ENCODE results near the gene MBNL1.

Gene MBNL1

GRCh38 chr3:152243721-152244516 lies 24.8 kb upstream of the MBNL1 start:
- no peak for TF ChIP-seq ZNF565 (CRISPR knock-in tag; conservative IDR thresholded peaks at IDR 0.05; ENCODE audit: low read depth)
- TF ChIP-seq PATZ1 (CRISPR knock-in tag; IDR thresholded peaks at IDR 0.05; ENCODE audit: borderline replicate concordance), result no peak
- TF ChIP-seq ZFP30 (CRISPR knock-in tag; IDR thresholded peaks at IDR 0.05), result no peak
- no peak for TF ChIP-seq ZC3H10 (CRISPR knock-in tag; IDR thresholded peaks at IDR 0.05)
- TF ChIP-seq TOX (CRISPR knock-in tag; IDR thresholded peaks at IDR 0.05; ENCODE audit: borderline replicate concordance), result no peak
- no peak for TF ChIP-seq ESRRG (CRISPR knock-in tag; IDR thresholded peaks at IDR 0.05)
- no peak for TF ChIP-seq SNAI2 (CRISPR knock-in tag; IDR thresholded peaks at IDR 0.05)
- TF ChIP-seq RARB (CRISPR knock-in tag; IDR thresholded peaks at IDR 0.05), result no peak
- no peak for TF ChIP-seq ZNF70 (CRISPR knock-in tag; IDR thresholded peaks at IDR 0.05)
- no peak for TF ChIP-seq TCF4 (CRISPR knock-in tag; IDR thresholded peaks at IDR 0.05; ENCODE audit: borderline replicate concordance)
- no peak for TF ChIP-seq ZNF8 (CRISPR knock-in tag; IDR thresholded peaks at IDR 0.05)
- TF ChIP-seq ISL1 (CRISPR knock-in tag; IDR thresholded peaks at IDR 0.05), result no peak
- TF ChIP-seq CSRNP3 (CRISPR knock-in tag; IDR thresholded peaks at IDR 0.05), result no peak
- TF ChIP-seq POU6F1 (CRISPR knock-in tag; IDR thresholded peaks at IDR 0.05; ENCODE audit: borderline replicate concordance, low read depth), result no peak
- TF ChIP-seq TSHZ2 (CRISPR knock-in tag; IDR thresholded peaks at IDR 0.05), result no peak
- no peak for TF ChIP-seq BACH2 (CRISPR knock-in tag; IDR thresholded peaks at IDR 0.05; ENCODE audit: borderline replicate concordance)
- no peak for ATAC-seq

GRCh38 chr3:152244517-152244888 lies 24.2 kb upstream of the MBNL1 start:
- ATAC-seq, result no peak
- TF ChIP-seq BACH2 (CRISPR knock-in tag; IDR thresholded peaks at IDR 0.05; ENCODE audit: borderline replicate concordance) (no peak), ISL1 (CRISPR knock-in tag; IDR thresholded peaks at IDR 0.05) (no peak), ZNF565 (CRISPR knock-in tag; conservative IDR thresholded peaks at IDR 0.05; ENCODE audit: low read depth) (no peak), PATZ1 (CRISPR knock-in tag; IDR thresholded peaks at IDR 0.05; ENCODE audit: borderline replicate concordance) (no peak), ZNF70 (CRISPR knock-in tag; IDR thresholded peaks at IDR 0.05) (no peak), CSDC2 (CRISPR knock-in tag; IDR thresholded peaks at IDR 0.05) (no peak)

GRCh38 chr3:152245498-152246170 lies 23.1 kb upstream of the MBNL1 start:
- TF ChIP-seq ZNF8 (CRISPR knock-in tag; IDR thresholded peaks at IDR 0.05), result no peak
- no peak for TF ChIP-seq ZNF70 (CRISPR knock-in tag; IDR thresholded peaks at IDR 0.05)
- TF ChIP-seq CSDC2 (CRISPR knock-in tag; IDR thresholded peaks at IDR 0.05), result no peak
- no peak for TF ChIP-seq SNAI2 (CRISPR knock-in tag; IDR thresholded peaks at IDR 0.05)
- no peak for TF ChIP-seq ZFP3 (CRISPR knock-in tag; IDR thresholded peaks at IDR 0.05)
- no peak for TF ChIP-seq ISL1 (CRISPR knock-in tag; IDR thresholded peaks at IDR 0.05)
- no peak for TF ChIP-seq ZNF565 (CRISPR knock-in tag; conservative IDR thresholded peaks at IDR 0.05; ENCODE audit: low read depth)
- no peak for TF ChIP-seq CREB5 (CRISPR knock-in tag; IDR thresholded peaks at IDR 0.05; ENCODE audit: low read depth)
- no peak for TF ChIP-seq TSHZ2 (CRISPR knock-in tag; IDR thresholded peaks at IDR 0.05)
- no peak for TF ChIP-seq RARB (CRISPR knock-in tag; IDR thresholded peaks at IDR 0.05)
- no peak for TF ChIP-seq PPARA (CRISPR knock-in tag; IDR thresholded peaks at IDR 0.05; ENCODE audit: borderline replicate concordance)
- TF ChIP-seq TCF4 (CRISPR knock-in tag; IDR thresholded peaks at IDR 0.05; ENCODE audit: borderline replicate concordance), result no peak
- no peak for TF ChIP-seq ZC3H10 (CRISPR knock-in tag; IDR thresholded peaks at IDR 0.05)
- ATAC-seq, result no peak
